OCI-M2 (cell line): Measurements from ENCODE around the gene TBC1D24.

Source experiments
- DNase-seq: peaks from one replicate; lab custom pipeline; 2025; ENCODE audit not compliant: unreplicated experiment; lab: John Stamatoyannopoulos, UW

TBC1D24 gene

DNA sequence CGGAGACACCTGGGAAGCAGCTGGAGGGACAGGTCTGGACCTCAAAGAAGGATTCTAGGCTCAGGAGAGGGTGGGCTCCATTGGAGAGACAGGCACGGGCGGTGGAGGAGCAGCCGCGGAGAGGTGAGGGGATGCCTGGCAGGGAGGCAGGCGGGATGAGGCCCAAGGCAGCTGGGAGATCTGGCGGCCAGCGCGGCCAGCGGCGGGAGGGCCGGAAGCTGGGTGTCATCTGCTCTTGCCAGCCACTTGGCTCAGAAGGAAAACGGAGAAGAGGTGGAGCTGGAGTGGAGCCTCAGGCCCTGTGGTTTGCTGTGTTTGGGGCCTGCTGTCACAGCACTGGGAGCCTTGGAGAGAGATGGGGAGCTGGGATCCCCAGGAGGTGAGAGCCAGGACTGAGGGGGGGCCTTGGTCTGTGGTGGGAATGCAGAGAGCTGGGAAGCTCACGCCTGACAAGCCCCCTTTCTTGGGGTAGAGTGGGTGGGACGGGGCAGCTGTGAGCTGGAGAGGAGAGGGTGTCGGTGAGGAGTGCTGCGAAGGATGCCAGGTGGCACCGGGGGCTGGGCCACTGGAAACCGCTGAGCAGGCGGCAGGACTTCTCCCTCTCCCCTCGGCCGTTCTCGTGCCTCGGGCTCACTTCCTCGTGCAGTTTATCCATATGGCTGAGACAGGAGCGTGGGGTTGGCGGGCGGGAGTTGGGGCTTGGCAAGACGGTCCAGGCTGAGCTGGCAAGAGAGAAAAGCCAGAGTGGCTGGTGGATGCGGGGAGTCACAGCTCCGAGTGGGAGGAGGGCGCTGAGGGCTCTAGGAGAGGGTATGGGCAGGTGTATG is 8.0 kb downstream of the TBC1D24 start:
- DNase-seq: no peak

DNA sequence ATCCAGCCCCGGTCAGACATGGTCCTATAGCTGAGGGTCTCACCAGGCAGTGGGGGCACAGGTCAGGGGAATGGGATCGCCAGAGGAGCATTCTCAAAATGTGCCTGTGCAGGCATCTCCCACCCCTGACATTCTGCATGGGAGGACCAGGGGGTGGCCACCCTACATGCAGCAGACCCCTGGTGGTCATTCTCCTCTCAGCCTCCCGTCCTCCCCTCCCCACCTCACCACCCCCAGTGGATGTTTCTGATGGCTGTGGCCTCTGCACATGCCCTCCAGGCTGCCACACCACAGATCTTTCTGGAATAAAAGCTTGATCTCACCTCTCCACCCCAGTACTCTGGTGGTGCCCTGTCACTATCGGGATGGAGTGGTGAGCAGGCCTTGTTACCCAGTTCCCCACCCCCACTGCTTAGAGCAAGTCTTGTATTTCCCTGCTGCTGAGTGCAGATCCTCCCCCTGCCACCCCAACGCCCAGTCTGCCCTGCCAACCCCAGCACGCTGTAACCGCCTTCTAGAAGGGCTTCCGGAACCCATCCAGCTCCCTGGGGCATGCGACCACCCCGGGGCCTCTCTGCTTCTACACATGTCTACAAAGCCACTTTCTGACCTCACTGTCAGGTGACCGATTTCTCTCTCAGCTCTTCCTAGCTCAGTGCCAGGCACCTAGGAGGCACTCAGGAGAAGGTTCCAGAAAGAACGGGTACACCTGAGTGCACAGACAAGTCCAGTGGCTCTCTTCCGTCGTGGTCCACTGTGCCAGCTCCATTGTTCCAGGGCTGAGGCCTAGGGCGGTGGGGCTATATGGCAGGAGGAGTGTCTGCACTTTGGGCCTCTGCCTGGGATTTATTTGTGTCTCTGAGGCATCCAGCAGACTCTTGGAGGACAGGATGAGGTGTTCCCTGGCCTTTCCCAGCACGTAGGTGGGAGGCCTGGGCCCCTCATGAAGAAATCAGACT is 9.3 kb downstream of the TBC1D24 start:
- no peak for DNase-seq

DNA sequence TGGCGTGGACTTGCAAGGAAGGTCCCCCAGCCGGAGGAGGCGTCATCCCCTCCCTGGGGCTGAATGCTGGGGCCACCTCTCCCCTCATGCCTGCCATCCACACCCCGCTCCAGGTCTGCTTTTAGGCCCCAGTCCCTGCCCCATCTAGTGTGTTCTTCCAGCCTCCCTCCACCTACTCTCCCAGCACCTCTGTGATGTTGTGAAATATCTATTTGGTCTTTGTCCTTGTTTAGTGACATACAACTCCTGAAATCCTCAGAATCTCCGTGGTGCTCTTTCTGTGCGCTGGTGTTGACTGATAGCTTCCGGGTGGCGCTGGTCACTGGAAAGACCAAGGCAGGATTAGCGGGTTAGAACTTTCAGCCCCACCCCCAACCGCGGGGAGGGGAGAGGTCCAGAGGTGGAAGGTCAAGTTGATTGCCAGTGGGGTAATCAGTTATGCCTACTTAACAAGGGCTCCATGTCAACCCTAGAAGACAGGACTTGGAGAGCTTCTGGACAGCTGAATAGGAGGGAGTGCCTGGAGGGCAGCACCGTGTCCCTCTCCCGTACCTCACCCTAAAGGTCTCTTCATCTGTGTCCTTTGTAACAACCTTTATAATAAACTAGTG is 10.1 kb downstream of the TBC1D24 start:
- DNase-seq: no peak

DNA sequence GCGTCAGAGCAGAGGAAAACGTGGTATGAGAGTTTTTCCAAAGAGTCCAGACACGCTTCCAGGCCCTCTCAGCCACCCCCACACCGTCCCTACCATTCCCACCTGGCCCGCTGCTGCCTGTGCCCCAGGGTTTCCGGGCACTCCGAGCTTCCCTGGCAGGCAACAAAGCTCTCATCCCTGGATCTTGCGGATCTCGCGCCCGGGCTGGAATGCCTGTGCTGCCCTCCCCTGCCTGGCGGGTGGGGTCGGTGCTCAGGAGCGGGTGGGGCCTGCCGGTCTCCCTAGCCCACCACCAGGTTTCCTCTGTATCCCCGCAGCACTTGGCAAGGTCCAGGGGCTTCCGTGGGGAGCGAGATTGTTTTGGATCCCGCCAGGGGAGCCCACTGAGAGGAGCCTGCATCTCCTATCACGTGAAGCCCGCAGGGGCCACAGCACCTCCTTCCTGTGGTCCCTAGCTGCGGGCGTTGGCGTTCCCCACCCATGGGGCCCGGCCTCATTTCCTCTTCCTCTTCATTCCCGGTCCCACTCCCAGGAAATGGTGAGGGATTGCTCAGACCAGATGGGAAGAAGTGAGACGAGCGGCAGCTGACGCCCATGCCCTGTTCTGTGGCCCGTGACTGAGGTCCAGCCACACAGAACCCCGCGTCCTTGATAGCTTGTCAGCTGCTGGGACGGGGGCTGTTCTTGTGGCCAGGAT is 11.0 kb downstream of the TBC1D24 start:
- DNase-seq: no peak

DNA sequence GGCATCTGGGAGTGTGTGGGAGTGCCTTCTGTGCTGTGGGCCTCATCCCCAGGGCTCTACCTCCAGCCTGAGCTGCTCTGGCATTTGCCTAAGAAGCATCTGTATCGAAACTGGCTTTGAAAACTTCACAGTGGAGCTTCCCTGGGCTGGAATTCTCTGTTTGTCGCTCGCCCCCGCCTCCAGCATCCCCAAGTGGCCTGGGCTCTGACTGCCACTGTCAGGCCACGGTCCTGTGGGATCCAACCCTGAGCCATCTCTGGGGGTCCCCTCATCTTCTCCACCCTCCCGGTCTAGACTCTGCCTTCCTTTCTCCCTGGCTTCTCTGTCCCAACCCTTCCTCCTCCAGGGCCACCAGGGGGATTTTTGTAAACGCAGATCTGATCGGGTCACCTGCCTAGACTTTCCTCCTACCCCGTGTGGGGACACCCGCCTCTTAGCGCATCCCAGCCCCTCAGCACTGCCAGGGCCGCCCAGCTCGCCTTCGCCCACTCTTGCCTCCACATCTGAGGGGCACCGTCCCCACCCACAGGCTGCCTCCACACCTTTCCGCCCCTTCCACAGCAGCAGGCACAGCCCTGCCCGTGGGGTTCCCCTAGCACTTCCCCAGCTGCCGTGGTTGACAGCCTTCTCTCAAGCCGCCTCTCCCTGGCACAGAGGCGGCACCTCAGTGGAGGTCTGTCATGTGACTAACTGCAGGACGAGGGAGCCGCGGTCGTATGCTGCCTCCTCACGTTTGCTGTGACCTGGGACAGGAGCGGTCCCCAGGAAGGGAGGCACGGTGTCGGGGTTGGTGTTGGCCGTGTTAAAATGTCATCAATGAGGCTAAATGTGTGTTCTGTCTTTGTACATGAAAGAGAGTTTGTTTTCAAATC is 12.0 kb downstream of the TBC1D24 start:
- no peak for DNase-seq

DNA sequence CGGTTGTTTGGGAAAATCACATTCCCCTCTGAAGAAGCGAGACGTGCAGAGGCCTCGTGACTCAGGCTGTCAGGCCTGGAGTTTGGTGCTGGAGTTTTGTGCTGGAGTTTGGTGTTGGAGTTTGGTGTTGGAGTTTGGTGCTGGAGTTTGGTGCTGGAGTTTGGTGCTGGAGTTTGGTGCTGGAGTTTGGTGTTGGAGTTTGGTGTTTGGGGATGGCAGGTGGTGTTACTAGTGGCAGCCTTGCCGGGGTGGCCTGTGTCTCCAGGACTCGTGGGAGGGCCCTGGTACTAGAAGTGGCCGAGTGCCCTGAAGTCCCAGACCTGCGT is 12.6 kb downstream of the TBC1D24 start:
- DNase-seq: no peak

DNA sequence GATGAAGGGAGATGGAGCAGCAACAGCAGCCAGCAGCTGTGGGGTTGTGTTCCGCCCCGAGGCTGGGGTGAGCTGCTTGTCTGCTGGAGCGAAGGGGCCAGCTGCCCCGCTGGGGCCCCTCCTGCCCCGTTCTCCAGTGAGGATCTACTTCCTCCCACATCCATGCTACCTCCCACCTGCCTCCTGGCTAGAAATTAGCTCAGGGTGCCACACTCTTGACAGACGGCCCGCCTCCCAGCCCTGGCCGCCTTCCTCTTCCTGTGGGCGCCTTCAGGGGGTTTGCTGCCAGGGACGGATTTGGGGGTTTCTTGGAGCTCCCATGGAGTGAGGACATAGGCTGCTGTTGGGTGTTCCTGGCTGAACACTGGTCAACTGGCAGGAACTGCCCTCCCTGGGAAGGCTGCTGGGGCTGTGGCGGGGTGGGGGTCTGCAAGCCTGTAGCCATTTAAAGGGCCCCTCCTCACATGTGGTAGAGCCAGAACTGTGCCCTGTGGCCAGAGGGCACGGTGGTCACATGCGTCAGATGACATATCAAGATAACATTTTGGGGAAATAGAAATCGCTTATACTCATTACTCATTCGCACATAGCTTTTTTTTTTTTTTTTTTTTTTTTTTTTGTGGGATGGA is 13.1 kb downstream of the TBC1D24 start:
- no peak for DNase-seq

DNA sequence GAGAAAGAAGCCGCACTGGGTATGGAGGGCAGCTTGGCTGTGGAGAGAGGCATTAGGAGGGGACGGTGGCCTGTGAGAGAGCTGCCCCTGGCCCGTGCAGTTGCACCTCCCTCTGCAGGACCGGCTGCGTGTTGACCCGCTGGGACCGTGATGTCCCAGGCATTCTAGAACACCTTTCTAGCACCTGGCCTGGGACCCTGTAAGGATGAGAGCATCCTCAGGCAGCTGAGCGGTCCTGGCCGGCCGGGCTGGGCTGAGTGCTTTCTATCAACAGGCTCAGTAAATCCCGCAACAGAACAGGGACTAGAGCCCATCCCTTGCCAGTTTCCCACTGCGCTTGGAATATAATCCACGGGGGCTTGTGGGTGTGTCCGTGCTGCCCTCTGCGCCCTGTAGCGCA is 14.7 kb downstream of the TBC1D24 start:
- DNase-seq: no peak

DNA sequence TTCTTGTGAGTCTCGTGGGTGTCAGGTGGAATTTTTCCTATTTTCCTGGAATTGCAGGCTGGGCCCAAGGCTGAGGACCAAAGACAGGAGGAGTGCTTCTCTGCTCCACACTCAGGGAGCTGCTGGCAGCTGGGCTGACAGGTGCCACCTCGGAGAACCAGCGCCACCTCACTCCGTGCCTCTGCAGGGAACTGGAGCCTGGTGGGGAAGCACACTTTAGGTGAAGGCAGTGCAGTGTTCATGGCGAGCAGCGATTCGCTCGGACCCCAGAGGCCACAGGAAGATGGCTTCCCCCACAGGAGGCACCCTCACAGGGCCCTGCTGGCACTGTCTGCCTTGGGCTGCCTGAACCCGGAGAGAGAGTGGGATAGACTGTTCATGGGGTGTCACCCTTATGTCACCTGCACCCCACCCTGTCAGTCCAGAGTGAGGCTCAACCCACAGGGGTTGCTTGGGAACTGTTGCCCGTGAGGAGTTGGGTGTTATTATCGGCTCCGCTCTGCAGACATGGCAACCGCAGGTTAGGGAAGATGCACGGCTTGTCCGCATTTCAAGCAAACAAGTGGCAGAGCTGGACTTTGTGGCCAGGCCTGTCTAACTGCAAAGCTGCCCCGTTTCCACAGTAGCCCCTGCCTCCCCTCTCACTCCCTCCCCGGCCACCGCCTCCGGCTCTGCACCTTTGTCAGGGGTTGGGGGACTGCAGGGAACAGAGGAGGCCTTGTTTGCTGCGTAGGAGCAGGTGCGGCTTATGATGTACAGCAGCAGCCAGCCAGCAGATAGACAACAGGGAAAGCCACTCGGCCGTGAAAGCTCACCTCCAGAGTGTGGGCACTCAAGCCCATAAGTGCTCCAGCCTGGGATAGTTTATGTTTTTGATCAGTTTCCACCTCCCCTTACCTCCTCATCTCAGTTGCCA is 15.5 kb downstream of the TBC1D24 start:
- DNase-seq: no peak

DNA sequence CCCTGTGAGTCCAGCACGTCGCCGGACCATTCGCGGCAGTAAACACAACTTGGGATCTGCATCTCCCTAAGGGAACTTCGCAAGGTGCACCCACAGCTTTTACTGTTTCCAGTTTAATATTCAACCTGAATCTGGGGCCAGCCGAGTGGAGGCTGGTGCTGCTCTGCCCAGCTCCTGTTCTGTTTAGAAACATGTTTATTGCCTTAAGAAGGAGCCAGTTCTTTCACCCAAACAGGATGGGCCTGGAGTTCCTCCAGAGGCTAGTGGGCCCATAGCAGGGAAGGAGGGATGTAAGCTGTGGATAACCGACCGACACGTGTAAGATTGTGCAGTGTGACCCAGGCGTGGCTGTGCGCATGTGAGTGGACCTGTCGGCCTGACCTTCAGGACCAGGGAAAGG is 17.4 kb downstream of the TBC1D24 start:
- no peak for DNase-seq

DNA sequence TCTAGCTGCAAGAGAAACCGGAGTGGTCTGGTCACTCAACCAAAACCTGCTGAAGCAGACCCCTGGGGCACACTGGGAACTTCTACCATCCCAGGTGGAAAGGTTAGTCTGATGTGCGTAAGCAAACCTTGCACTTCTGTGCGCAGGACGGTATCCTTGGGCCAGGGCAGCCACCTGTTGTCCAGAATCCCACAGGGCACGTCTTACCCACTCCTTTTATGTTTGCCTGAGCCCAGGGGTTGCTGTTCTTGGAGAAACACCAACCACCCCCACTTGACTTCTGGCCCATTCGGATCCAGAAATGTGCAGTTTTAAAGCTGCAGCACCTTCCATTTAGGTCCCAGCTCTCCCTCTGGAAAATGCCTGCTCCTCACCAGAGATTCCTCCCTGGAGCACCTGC is 18.7 kb downstream of the TBC1D24 start:
- no peak for DNase-seq

DNA sequence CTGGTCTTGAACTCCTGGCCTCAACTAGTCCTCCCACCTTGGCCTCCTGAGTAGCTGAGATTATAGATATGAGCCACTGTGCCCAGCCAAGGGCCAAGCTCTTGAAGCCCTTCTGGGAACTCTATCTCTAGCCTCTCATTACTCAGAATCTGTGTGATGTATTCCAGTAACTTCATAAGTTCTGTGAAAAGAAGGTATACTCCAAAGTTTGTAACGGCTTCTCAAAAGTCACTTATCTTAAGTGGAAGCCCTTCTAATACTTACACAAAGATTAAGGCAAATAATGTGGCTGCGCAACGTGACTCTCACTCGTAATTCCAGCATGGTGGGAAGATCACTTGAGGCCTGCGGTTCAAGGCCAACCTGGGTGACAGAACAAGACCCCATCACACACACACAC is 19.7 kb downstream of the TBC1D24 start:
- no peak for DNase-seq

DNA sequence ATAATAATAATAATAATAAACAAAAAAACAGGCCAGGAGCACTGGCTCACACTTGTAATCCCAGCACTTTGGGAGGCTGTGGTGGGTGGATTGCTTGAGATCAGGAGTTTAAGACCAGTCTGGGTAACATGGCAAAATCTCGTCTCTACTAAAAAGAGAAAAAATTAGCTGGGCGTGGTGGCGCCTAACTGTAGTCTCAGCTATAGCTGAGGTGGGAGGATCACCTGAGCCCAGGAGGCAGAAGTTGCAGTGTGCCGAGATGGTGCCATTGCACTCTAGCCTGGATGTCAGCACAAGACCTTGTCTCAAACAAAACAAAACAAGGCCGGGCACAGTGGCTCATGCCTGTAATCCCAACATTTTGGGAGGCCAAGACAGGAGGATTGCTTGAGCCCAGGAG is 20.1 kb downstream of the TBC1D24 start:
- DNase-seq: no peak

DNA sequence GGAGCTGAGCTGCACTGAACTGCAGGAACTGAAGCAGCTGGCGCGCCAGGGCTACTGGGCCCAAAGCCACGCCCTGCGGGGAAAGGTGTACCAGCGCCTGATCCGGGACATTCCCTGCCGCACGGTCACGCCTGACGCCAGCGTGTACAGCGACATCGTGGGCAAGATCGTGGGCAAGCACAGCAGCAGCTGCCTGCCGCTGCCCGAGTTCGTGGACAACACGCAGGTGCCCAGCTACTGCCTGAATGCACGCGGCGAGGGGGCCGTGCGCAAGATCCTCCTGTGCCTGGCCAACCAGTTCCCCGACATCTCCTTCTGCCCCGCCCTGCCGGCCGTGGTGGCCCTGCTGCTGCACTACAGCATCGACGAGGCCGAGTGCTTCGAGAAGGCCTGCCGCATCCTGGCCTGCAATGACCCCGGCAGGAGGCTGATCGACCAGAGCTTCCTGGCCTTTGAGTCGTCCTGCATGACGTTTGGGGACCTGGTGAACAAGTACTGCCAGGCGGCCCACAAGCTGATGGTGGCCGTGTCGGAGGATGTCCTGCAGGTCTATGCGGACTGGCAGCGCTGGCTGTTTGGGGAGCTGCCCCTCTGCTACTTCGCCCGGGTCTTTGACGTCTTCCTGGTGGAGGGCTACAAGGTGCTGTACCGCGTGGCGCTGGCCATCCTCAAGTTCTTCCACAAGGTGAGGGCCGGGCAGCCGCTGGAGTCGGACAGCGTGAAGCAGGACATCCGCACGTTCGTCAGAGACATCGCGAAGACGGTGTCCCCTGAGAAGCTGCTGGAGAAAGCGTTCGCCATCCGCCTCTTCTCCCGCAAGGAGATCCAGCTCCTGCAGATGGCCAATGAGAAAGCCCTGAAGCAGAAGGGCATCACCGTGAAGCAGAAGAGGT is 21.5 kb downstream of the TBC1D24 start:
- DNase-seq: no peak

DNA sequence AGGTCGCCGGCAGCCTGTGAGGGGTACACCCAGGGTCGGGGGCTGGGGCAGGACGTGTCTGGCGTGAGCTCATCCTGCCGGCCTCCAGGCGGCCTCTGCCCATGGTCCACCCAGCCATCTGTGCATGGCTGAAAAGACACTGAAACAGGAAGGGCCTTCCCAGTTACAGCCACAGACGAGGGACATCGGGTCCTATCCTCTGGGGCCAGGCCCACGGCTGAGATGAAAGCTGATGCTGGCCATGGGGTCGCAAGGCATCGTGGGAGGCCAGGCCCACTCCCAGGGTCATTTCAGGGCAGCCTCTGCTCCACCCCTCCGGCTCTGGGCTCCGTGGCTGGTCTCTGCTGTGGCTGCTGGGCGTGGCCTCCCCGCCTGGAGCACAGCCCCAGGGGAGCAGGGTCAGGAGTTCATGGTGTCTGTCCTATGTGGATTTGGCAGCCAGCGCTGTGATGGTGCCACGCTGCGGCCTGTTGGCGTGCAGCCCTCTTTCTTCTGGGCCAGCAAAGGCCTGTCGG is 22.2 kb downstream of the TBC1D24 start:
- DNase-seq: no peak

DNA sequence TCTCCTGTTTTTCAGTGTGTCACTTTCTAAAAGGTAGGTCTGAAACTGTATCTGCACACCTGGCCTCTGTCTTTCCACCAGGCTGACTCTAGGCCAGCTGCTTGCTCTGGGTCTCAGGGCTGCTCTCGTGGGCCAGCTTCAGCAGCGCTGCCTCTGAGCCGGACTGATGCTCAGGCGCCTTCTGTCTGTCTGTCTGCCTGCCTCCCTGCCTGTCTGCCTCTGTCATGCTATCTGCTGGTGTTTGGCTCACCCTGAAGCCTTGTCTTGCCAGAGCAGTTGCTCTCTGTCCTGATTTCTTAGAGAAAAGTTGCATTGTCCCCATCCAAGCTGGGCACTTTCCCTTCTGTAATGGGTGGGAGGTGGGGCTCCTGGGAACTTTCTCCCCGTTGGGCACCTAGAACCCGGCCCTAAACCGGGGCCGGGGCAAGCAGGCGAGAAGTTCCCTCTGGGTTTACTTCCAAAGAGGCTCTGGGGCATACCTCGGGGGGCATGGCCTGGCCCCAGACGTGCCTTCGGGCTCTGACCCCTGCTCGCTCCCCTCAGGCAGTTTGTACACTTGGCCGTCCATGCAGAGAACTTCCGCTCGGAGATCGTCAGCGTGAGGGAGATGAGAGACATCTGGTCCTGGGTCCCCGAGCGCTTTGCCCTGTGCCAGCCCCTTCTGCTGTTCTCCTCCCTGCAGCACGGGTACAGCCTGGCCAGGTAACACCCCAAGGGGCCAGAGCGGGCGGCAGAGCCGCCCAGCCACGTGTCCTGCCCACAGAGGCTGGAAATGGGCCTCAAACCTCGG is 23.0 kb downstream of the TBC1D24 start:
- DNase-seq: no peak
